NCI-H146 treated with DMSO at 0.1 percent for 48 hours (cell line): Measurements from ENCODE around the gene HSPB6.
"Not testable (repeated sequence)": the region's sequence is repeated elsewhere in the genome, so short reads cannot be mapped to it uniquely, and the experiment has no call there.

Experiments
- DNase-seq: peaks from one replicate; lab custom pipeline; 2025; ENCODE audit not compliant: unreplicated experiment; lab: John Stamatoyannopoulos, UW

HSPB6 gene

GRCh38 chr19:35786299-35787160 lies 29.7 kb upstream of the HSPB6 start:
- no peak for DNase-seq

GRCh38 chr19:35785339-35785627 lies 28.5 kb upstream of the HSPB6 start:
- no peak for DNase-seq

- DNase-seq: no peak
Observed at GRCh38 chr19:35784503-35785338, 27.9 kb upstream of the HSPB6 start.

GRCh38 chr19:35783469-35784434 lies 26.9 kb upstream of the HSPB6 start:
- no peak for DNase-seq

GRCh38 chr19:35782589-35782988 lies 25.8 kb upstream of the HSPB6 start:
- DNase-seq: no peak

GRCh38 chr19:35781650-35782049 lies 24.8 kb upstream of the HSPB6 start:
- no peak for DNase-seq

- no peak for DNase-seq
Observed at GRCh38 chr19:35780717-35781116, 23.9 kb upstream of the HSPB6 start.

GRCh38 chr19:35780058-35780457 lies 23.2 kb upstream of the HSPB6 start:
- DNase-seq: no peak

GRCh38 chr19:35779033-35779432 lies 22.2 kb upstream of the HSPB6 start:
- no peak for DNase-seq

GRCh38 chr19:35777961-35778360 lies 21.1 kb upstream of the HSPB6 start:
- DNase-seq: no peak

- DNase-seq: no peak
Observed at GRCh38 chr19:35777086-35777841, 20.4 kb upstream of the HSPB6 start.

- no peak for DNase-seq
Observed at GRCh38 chr19:35776102-35776788, 19.4 kb upstream of the HSPB6 start.

- DNase-seq: peak; percentile 97
Observed at GRCh38 chr19:35775298-35776101, 18.7 kb upstream of the HSPB6 start, which contains the start of gene ARHGAP33. ARHGAP33 (plus strand) TSS chr19:35775564; CDS start chr19:35775659, 95 bp downstream.

- DNase-seq: no peak
Observed at GRCh38 chr19:35775046-35775297, 18.1 kb upstream of the HSPB6 start.

GRCh38 chr19:35774274-35775045 lies 17.6 kb upstream of the HSPB6 start:
- peak; percentile 29 for DNase-seq

- DNase-seq: no peak
Observed at GRCh38 chr19:35773020-35773806, 16.4 kb upstream of the HSPB6 start.

- not testable (repeated sequence) for DNase-seq
Observed at GRCh38 chr19:35772362-35772761, 15.5 kb upstream of the HSPB6 start.

GRCh38 chr19:35768082-35768421 lies 11.2 kb upstream of the HSPB6 start:
- no peak for DNase-seq
